ENCODE data around the gene WDR83.

- TF ChIP-seq, protein P1, sequence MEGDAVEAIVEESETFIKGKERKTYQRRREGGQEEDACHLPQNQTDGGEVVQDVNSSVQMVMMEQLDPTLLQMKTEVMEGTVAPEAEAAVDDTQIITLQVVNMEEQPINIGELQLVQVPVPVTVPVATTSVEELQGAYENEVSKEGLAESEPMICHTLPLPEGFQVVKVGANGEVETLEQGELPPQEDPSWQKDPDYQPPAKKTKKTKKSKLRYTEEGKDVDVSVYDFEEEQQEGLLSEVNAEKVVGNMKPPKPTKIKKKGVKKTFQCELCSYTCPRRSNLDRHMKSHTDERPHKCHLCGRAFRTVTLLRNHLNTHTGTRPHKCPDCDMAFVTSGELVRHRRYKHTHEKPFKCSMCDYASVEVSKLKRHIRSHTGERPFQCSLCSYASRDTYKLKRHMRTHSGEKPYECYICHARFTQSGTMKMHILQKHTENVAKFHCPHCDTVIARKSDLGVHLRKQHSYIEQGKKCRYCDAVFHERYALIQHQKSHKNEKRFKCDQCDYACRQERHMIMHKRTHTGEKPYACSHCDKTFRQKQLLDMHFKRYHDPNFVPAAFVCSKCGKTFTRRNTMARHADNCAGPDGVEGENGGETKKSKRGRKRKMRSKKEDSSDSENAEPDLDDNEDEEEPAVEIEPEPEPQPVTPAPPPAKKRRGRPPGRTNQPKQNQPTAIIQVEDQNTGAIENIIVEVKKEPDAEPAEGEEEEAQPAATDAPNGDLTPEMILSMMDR (IDR thresholded peaks at IDR 0.05) = no peak
- TF ChIP-seq SREBF2 (IDR thresholded peaks at IDR 0.05) = no peak
- TF ChIP-seq HOXA7 (CRISPR knock-in tag; IDR thresholded peaks at IDR 0.05) = no peak
- TF ChIP-seq POLR2A (IDR thresholded peaks at IDR 0.05; ENCODE audit: low read length) = no peak
- TF ChIP-seq NR3C1 (IDR thresholded peaks at IDR 0.05) = no peak
- no peak for TF ChIP-seq EP300 (IDR thresholded peaks at IDR 0.05)
- no peak for TF ChIP-seq KDM1A (IDR thresholded peaks at IDR 0.05; ENCODE audit: low read depth)
- TF ChIP-seq, protein P2, sequence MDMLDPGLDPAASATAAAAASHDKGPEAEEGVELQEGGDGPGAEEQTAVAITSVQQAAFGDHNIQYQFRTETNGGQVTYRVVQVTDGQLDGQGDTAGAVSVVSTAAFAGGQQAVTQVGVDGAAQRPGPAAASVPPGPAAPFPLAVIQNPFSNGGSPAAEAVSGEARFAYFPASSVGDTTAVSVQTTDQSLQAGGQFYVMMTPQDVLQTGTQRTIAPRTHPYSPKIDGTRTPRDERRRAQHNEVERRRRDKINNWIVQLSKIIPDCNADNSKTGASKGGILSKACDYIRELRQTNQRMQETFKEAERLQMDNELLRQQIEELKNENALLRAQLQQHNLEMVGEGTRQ (IDR thresholded peaks at IDR 0.05) = no peak
- TF ChIP-seq HDAC2 (IDR thresholded peaks at IDR 0.05) = no peak
- TF ChIP-seq ELK1 (IDR thresholded peaks at IDR 0.05; ENCODE audit: low read depth, low read length) = no peak
- TF ChIP-seq PHF8 (IDR thresholded peaks at IDR 0.05; ENCODE audit: borderline replicate concordance, low read depth) = no peak
Observed at GRCh38 chr19:12723381-12723640, 56.7 kb downstream of the WDR83 start.
